ENCODE measurements around the gene CRX. TPM values are rescaled to one million over a fixed set of nuclear protein-coding genes. Genes with fewer than 3 reads are reported as not detected.

Gene CRX
- total RNA-seq, 1 experiment from 2014 or later = not detected

GRCh38 chr19:47839913-47840312 is 18.2 kb downstream of the CRX start:
- BruUV-seq (replicated peaks) = no TSS peak
- H2AFZ ChIP-seq = 0 out of 2 replicates have a peak overlapping the region, but pooled peaks have one; percentile 21
- H3K9me2 ChIP-seq (ENCODE audit: insufficient read depth) = no peaks in the 10 kb centered on the region

GRCh38 chr19:47842941-47843340 is 21.2 kb downstream of the CRX start:
- H3K9me2 ChIP-seq (ENCODE audit: insufficient read depth) = no peaks in the 10 kb centered on the region
- no peak overlapping the region for H2AFZ ChIP-seq
- H3K36me3 ChIP-seq (ENCODE audit: low read depth) = no peaks in the 10 kb centered on the region
- no TSS peak for BruUV-seq (replicated peaks)
- peaks cover 44% of the 10 kb centered on the region for H3K27me3 ChIP-seq (ENCODE audit: insufficient read depth, low read depth)
- no peak for TF ChIP-seq EZH2 (IDR thresholded peaks at IDR 0.05; ENCODE audit: low read depth)
- no peak for TF ChIP-seq CTCF (conservative IDR thresholded peaks at IDR 0.05)
- H3K4me3 ChIP-seq = no peak overlapping the region
- CTCF ChIA-PET = no interaction called here
- H3K4me1 ChIP-seq (replicated peaks; ENCODE audit: insufficient read depth) = no peaks in the 10 kb centered on the region
- POLR2A ChIA-PET (ENCODE audit: unreplicated experiment) = no interaction called here
- peaks cover 9% of the 10 kb centered on the region; the same call in 1 of the 2 replicates for H3F3A ChIP-seq (ENCODE audit: insufficient read depth, low read depth)
- H4K20me1 ChIP-seq (ENCODE audit: insufficient read depth) = no peaks in the 10 kb centered on the region
- DNase-seq = no peak
- no peaks in the 10 kb centered on the region for H3K79me2 ChIP-seq (ENCODE audit: low read depth)
- H3K4me2 ChIP-seq = no peak overlapping the region
- H3K27ac ChIP-seq = no peak overlapping the region
- intact Hi-C loops (cut with micrococcal nuclease; ENCODE audit: unreplicated experiment) = no loop called here
- H3K9me3 ChIP-seq (ENCODE audit: insufficient read depth, low read depth) = peaks cover 9% of the 10 kb centered on the region

More at GRCh38 chr19:47839913-47840312, 18.2 kb downstream of the CRX start:
- peaks cover 11% of the 10 kb centered on the region for H3K9me3 ChIP-seq (ENCODE audit: insufficient read depth, low read depth)
- no peaks in the 10 kb centered on the region for H3K79me2 ChIP-seq (ENCODE audit: low read depth)
- no peak overlapping the region for H3K27ac ChIP-seq
- no peaks in the 10 kb centered on the region for H3K36me3 ChIP-seq (ENCODE audit: low read depth)
- H3F3A ChIP-seq (ENCODE audit: insufficient read depth, low read depth) = peaks cover 14% of the 10 kb centered on the region; the same call in 1 of the 2 replicates
- no peak overlapping the region for H3K4me3 ChIP-seq
- no peaks in the 10 kb centered on the region for H3K4me1 ChIP-seq (replicated peaks; ENCODE audit: insufficient read depth)
- CTCF ChIA-PET = no interaction called here
- TF ChIP-seq CTCF (conservative IDR thresholded peaks at IDR 0.05) = no peak
- no peak for TF ChIP-seq EZH2 (IDR thresholded peaks at IDR 0.05; ENCODE audit: low read depth)
- H3K27me3 ChIP-seq (ENCODE audit: insufficient read depth, low read depth) = peaks cover 49% of the 10 kb centered on the region
- POLR2A ChIA-PET (ENCODE audit: unreplicated experiment) = no interaction called here
- H4K20me1 ChIP-seq (ENCODE audit: insufficient read depth) = no peaks in the 10 kb centered on the region
- intact Hi-C loops (cut with micrococcal nuclease; ENCODE audit: unreplicated experiment) = no loop called here
- H3K4me2 ChIP-seq = no peak overlapping the region
- no peak for DNase-seq

GRCh38 chr19:47848425-47848822 is 26.7 kb downstream of the CRX start:
- DNase-seq = no peak
- Histone ChIP-seq H3K4me2 (no peak overlapping the region), H2AFZ (no peak overlapping the region), H3K4me3 (no peak overlapping the region), H3K4me1 (replicated peaks; ENCODE audit: insufficient read depth) (peaks cover 13% of the 10 kb centered on the region; the same call in 1 of the 2 replicates), H3K27ac (no peak overlapping the region), H4K20me1 (ENCODE audit: insufficient read depth) (no peaks in the 10 kb centered on the region), H3K9me3 (ENCODE audit: insufficient read depth, low read depth) (no peaks in the 10 kb centered on the region), H3K79me2 (ENCODE audit: low read depth) (no peaks in the 10 kb centered on the region), H3K27me3 (ENCODE audit: insufficient read depth, low read depth) (peaks cover 44% of the 10 kb centered on the region), H3K36me3 (ENCODE audit: low read depth) (no peaks in the 10 kb centered on the region), H3F3A (ENCODE audit: insufficient read depth, low read depth) (no peaks in the 10 kb centered on the region; the same call in 1 of the 2 replicates), H3K9me2 (ENCODE audit: insufficient read depth) (no peaks in the 10 kb centered on the region)
- intact Hi-C loops (cut with micrococcal nuclease; ENCODE audit: unreplicated experiment) = no loop called here
- TF ChIP-seq EZH2 (IDR thresholded peaks at IDR 0.05; ENCODE audit: low read depth) (no peak), CTCF (conservative IDR thresholded peaks at IDR 0.05) (no peak)
- ChIA-PET POLR2A (ENCODE audit: unreplicated experiment) (no interaction called here), CTCF (interaction anchor here (0.6 kb wide), 1 partner anchor 16 kb away, joined by 6 read pairs; no protein-coding TSS in a partner anchor)
- BruUV-seq (replicated peaks) = no TSS peak
